Left kidney (tissue), 2 donors: ENCODE measurements around the gene TIAM2. TPM values are rescaled to one million over a fixed set of nuclear protein-coding genes. Genes with fewer than 3 reads are reported as not detected.
A peak's percentile ranks its signal among the peaks of the same experiment; 100 is the strongest.

Experiments
- DNase-seq: peaks from one replicate; pipeline ENCODE4 v3.0.0-alpha.2; 2013
- polyA plus RNA-seq: library from polyadenylated mRNA; unstranded; fragments of 120-200 nt; gene quantifications from one replicate; pipeline ENCODE4 v1.2.1, GENCODE V29; 2013; ENCODE audit not compliant: insufficient read length

TIAM2 gene
- polyA plus RNA-seq, 1 donor, result 24.0 TPM

DNA sequence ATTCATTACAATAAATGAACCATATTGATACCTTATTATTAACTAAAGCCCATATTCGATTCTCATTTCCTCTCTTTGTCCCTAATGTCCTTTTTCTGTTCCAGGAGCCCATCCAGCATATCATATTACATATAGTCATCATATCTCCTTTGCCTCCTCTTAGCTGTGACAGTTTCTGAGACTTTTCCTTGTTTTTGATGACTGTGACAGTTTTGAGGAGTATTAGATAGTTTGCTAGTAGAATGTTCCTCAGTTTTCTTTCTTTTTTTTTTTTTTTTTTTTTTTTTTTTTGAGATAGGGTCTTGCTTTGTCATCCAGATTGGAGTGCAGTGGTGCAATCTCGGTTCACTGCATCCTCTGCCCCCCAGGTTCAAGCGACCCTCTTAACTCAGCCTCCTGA, 61.6 kb downstream of the TIAM2 start:
- no peak for DNase-seq

DNA sequence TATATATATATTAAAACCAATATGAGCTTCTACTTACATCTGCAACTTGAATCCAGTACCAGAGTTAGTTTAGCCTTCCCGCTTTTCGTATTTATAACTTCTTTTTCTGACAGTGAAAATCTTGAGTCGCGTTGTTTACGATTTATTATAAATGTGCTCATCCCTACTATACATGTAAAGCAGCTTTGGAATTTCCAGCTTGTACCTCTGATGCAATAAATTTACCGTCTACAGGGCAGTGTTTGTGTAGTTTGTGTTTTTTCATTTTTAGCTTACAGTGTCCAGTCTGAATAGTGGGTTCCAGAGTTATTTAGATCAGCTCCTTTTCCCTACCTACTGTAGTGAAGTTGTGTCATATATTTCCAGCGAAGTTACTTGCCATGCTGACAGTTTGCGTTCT, 66.3 kb downstream of the TIAM2 start:
- no peak for DNase-seq

DNA sequence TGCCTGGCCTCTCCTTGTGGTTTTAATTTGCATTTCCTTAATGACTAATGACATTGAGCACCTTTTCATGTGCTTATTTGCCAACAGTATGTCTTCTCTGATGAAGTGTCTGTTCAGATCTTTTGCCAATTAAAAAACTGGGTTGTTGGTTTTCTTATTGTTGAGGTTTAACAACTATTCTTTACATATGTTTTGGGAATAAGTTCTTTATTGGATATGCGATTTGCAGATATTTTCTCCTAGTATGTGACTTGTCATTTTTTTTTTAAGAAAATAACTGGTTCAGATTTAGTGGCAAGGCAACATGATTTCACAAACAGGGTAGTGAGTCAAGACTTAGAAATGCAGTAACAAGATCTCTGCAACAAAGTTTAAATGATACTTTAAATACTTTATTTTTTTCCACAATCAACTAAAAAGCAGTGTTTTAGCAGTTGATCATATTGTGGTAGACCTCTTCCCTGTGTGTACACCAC, 67.8 kb downstream of the TIAM2 start:
- DNase-seq, result no peak

DNA sequence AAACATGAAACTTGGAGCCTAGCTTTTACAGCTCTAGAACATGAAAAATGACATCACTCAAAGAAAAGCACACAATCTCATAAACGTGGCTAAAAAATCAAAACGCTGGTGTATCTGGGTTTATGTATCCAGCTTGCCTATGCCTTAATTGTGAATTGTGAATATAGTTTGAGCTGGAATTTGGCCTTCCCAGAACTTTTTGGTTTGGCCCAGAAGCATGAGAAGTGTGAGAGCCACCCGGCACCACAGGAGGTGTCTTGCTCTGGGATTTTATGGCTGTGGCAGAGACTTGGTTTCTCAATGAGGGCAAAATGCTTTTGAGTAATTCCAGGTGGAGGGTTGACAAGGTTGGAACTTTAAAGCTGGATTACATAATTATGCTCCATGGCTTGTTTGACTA, 69.2 kb downstream of the TIAM2 start:
- no peak for DNase-seq

DNA sequence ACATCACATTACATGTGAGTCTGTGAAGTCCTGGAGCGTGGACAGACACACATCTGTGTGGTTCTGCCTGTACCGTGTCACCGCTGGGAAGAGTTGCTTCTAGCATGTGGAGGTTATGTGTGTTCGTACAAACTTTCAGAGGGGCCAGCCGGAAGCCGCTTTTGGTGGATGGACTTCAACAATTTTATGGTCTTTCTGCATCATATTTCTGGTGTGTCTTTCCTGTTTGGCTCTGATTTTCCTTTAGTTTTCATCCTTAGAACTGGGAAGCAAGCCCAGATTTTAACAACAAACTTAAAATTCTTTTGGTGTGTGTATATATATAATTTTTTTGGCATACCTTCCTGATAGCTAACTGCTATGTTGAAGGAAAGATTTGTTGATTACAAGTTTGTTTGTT, 71.2 kb downstream of the TIAM2 start:
- peak; percentile 29 for DNase-seq

DNA sequence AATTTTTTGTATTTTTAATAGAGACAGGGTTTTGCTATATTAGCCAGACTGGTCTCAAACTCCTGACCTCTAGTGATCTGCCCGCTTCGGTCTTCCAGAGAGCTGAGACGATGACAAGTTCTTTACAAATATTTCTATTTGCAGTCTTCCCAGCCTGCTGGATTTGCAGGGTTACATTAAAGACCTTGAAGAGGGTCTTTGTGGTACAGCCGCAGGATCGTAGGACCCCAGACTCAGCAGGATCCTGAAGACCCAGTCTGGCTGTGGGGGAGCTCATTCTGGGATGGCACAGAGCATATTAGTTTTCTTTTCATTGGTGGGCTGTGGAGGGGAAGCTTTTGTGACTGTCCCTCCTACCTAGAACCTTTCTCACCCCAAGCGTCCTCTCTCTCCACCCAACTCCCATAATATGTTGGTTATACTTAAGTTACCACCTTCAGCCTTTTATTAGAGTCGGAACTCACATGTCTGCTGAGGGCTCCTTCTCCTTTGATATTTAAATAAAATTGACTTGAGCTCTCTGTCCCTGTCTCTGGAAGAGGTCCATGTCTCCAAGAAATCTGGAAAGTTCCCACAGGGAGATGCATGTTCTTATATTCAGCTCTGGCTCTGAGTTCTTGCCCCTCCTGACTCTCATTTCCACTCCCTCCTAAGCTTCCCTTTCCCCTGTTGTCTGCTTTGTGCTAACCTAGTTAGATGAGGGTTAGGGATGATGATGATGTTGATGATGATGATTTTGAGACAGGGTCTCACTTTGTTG, 72.0 kb downstream of the TIAM2 start:
- DNase-seq, result no peak

DNA sequence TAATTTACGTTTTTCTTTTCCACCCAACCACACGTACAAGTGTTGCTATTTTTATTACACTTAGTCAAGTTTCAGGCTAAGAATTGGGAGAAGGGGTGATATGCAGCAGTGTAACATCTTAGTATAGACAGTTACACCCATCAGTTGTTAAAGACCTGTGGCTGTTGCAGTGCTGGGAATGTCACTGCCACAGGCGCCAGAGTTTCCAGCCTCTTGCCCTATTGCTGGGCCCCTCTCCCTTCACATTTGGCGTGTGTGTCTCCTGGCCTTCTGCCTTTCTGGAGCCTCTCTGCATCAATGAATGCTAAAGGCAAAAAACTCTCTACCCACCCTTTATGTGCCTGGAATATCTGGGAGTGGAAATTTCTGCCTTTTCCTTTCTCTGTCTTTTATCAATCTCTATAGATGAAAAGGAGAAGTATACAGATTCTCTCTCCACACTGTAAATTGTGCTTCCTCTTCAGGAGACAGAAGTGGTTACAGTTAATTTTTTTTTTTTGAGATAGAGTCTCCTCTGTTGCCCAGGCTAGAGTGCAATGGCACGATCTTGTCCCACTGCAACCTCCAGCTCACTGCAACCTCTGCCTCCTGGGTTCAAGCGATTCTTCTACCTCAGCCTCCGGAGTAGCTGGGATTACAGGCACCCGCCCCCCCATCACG, 73.0 kb downstream of the TIAM2 start:
- DNase-seq, result no peak

DNA sequence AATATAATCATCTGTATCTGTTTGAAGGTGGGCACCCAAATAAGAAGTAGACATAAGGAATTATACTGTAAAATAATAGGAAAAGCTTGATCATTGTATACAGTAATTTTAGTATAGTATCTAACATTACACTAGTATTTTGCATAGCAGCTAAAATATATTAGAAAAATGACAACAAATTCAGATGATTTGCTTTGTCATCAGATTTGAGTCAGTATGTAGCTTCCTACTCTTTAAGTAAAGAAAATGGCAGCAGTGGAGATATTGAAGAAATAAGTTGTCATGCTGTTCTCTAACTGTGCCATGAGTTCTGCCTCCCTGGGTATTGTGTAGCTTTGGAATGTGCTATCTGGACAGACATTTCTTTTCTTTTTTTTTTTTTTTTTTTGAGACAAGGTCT, 74.4 kb downstream of the TIAM2 start:
- no peak for DNase-seq

DNA sequence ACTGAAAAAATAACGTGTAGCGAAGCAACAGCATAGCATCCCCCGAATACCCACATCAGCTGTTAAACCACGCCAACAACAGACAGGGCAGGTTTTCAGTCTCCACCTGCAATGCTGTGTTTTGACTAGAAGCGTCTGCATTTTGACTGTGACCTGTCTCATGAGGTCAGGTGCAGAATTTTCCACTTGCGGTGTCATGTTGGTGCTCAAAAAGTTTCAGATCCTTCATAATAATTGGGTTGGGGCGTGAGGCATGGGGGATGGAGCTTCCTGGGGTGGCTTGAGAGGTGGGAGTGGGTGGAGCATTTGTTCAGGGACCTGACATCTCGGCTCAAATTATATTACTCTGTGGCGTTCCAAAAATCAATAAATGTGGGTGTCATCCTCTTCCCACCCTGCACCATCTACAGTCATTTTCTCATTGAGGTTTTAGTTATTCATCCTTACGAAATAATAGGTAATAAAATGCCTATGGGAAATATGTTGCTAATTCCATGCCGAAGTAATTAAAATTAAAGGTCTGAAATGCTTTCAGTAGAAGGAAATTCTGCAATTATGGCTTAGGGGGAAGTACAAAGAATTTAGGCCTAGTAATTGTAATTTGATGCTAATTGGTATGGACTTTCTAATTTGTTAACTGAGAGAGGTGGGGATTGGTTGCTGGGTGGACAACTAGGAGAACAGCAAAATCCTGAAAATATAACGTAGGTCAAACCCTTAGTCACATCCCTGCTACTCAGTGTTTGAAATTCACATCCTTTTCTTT, 81.0 kb downstream of the TIAM2 start:
- DNase-seq, result no peak

DNA sequence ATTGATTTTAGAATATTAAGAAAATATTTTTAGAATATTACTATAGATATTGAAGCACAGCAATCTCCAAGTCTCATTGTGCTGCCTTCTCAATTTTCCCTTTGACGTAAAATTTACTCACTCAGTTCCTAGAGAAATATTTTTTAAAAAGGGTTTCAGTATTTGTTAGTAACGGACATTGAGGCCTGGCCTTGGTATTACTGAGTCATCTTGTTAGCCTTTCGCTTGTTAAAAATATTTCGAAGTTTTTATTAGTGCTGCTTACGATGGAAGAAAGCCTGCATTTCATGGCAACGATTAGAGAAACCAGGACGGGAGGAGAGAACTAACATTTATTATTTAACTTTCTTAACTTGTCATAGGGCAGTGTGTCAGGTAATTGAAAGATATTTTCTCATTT, 82.2 kb downstream of the TIAM2 start:
- no peak for DNase-seq

DNA sequence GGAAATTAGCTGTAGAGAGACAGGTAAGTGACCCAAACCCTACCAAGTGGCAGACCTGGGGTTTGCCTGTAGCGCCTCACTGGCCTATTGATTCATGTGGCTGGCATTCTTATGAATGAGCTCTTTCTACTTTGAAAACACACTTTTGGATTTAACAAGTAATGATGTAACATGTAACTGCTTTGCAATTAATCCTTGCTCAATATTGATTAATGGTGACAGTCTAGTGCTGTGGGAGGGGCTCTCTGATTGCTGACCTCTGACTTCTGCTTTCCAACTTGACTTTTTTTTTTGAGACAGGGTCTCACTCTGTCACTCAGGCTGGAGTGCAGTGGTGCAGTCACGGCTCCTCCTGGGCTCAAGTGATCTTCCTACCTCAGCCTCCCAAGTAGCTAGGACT, 82.7 kb downstream of the TIAM2 start:
- DNase-seq, result no peak

DNA sequence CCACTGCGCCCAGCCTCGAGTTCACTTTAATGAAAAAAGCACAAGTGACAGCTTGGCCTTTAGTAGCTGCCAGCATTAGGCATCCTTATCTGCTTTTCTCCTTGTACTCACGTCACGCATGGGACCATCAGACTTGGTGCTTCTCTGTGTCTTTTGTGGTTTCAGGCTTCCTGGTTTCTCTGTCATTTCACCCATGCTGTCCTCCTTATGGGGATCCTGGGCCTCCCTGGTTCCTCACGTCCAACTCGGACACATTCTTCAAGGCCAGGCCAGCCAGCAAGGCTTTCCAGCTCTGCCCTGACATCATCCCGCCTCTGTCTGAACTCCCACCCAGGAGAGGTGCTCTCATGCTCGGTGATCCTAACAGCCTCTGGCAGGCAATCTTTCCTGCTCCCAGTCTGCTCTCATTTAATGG, 83.2 kb downstream of the TIAM2 start:
- no peak for DNase-seq

DNA sequence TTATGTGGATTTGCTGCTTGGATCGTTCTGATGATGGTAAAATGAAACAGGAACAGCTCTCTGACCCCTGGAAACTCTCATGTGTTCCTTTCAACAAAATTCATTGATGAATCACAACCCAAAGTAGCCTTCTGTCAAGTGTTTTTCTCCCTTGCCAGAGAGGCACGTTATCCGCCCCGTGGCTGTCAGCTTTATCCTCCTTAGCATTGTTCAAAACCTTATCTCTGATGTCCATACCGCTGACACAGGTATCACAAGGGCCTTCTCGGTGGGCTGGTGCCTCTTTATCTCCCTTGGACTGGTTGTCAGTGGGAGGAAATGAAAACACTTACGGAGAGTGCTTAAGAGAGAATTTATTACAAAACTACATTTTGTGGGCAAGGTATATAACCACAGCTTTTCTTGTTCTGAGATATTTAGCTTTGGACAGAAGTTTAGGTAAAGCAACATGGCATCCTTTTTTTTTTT, 84.9 kb downstream of the TIAM2 start:
- DNase-seq, result no peak

DNA sequence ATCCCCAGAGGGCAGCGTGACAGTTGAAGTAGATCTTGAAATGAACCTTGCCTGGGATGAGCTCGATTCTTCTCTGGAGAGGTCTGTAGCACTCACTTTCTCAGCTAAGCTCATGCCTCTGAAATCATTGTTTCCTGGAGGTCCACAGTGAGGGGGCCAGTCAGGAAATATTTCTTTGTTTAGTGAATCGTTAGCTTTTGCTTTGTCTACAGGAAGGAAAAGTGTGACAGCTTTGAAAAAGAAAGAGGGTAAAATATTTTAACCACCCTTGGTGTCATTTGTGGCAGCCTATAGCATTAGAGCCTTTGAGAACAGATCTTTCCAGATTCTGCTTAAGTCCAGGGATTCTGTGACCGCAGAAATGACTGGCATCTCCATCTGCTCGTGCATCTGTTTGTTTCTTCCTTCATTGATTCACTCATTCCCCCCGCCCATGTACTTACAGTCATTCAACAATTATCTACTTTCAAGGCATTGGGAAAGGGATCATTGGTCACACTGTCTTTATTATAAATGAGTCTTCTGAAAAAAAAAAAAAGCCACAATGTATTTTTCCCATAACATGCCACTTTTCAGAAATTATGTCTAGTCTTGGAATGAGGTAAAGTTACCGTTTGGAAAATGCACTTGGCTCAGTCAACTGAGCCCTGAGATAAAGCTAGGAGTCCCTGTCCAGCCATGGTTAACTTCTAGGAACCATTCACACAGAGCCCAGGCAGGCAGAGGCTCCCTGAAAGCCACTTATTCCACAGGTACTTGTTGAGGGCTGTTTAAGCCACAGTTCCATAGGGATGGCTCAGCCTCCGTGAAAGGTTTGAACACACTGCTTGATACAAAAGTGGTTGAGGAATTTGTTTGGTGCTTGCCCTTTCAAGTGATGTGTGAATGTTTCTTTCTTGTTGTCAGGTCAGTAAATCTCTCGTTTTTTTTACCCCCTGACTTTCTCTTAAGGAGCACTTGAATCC, 86.0 kb downstream of the TIAM2 start:
- no peak for DNase-seq

DNA sequence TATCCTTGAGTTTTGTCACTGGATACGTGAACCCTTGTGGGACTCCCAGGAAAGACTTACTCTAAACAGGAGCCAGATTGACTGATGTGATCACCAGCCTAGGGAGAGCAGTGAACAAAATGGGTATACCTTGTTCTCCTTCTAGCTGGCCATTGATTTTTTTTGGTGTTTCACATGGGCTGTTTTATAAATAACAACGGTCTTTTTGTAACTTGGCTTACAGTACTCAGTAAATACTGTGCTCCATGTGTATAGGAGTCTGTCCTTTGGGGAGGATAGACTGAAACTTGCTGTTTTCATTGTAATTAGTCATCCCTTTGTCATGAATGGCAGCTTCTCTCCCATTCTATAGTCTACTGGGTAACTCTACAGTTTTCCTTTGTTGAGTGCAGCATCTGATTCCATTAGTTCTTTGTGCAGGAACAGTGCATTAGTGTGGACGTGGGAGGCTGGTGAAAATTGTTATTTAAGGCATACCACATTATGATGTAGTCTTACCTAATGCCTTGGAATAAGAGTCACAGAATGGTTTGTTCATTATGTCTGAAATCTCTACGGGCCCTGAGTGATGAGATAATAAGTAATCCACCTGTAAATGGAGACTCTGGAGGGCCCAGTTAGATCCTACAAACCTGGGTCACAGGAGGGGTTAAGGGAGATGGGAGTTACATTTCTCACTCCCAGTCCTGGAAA, 89.5 kb downstream of the TIAM2 start:
- DNase-seq, result no peak

DNA sequence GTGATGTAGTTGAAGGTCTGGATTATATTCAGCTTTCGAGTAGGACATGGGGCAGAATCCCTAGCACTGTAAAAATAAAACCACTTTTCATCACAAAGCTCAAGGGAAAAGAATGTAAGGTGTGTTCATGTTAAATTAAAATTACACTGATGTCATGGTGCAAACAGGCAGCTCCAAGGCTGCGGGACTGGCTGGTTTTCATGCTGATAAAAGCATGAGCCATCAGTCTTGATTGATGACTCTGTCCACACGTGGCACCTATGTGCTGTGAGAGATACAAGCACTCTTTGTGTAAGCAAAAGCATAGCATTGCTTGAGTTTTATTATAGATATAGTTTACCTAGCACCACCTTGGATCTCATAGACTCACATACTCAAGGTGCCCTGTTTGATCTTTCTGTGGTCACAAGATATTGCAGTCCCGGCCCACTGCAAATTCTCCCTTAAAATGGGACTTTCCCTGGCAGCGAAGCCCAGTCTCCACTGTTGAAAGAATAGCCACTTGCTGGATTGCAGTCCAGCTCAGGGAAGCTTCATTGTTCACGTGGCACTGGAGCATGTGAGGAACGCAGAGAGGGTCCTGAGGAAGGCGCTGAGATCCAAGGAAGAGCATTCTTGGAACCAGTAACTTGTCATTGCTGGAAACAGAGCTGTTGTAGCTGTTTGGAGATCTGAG, 90.6 kb downstream of the TIAM2 start:
- no peak for DNase-seq

DNA sequence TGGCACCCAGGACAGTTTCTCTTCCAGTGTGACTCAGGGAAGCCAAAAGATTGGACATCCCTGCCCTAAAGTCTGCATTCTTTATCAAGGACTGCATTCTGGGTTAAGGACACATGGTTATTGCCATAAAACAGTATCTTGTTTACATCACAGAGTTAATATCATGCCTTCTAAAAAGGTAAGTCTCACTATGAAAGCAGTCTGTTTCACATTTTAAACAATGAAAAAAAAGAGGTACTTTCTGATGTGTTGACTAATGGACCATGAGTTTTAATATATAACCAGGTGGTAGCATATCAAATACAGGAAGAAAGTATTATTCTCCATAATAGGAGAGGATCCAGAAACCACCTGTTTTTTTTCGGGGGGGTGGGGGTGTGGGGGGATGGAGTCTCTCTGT, 93.7 kb downstream of the TIAM2 start:
- no peak for DNase-seq

DNA sequence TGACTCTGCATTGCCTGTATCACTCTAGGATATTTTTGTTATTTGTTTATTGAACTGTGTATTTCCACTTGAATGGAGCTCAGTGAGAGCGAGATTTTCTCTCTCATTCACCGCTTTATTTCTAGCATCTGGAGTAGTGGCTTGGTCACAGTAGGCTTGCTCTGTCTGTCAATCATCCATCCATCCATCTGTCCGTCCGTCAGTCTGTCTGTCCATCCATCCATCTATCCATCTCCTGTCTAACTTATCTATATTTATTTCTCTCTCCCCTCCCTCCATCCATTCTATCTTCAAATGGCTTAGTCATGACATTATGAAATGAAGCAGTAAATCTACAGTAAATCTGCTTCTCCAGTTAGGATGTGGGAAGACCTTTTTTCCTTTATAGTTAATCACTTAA, 94.6 kb downstream of the TIAM2 start:
- no peak for DNase-seq

DNA sequence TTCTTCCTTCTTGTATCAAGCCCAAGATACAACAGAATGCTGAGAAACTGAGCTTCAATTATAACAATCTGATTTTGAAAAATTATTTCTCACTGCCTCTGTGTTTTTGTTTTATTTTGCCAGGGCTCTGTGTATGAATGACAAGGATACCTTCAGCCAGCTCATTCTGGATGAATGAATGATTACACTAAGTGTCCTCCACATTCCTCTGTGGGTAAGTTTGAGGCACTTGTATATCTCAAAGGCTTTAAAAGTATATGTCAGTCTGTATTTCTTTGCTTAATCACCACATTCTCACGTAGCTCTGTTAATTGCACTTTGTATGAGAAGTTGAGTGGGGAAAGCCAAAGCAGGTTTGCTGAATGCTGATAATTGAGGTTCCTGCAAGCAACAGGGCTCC, 95.1 kb downstream of the TIAM2 start:
- no peak for DNase-seq

DNA sequence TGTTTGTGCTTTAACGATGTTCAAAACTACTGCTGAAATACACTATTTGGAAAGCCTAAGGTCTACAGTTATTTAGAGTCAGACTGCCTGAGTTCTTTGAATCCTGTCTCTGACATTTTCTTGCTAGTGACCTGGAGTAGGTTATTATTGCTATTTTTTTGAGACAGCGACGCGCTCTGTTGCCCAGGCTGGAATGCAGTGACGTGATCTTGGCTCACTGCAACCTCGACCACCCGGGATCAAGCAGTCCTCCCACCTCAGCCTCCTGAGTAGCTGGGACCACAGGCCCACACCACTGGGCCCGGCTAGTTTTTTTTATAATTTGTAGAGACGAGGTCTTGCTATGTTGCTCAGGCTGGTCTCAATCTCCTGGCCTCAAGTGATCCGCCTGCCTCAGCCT, 96.6 kb downstream of the TIAM2 start:
- no peak for DNase-seq

DNA sequence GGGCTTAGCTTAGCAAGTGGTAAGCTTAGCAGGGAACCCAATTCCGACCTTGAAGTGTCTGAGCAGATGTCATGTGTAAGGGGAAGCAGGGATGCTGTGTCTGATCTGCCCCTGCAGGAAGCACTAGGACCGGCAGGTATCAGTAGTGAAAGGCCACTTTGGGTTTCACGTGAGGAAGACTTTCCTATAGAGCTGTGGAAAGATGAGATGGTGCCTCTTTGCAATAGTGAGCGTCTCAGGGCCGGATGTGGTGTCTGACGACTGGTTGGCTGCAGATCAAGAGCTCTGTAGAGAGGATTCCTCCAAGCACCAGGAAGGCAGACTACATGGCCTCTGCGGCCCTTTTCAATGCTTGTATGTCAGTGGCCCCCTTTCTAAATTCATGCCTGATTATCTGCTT, 98.3 kb downstream of the TIAM2 start:
- DNase-seq, result no peak
